GM19240 (cell line): ENCODE data around the gene ANXA5.

Experiments used
- DNase-seq: peaks from one replicate; pipeline ENCODE4 v3.0.0; 2011; ENCODE audit warnings: low spot score; ENCODE audit not compliant: insufficient read length

The ANXA5 gene

DNA sequence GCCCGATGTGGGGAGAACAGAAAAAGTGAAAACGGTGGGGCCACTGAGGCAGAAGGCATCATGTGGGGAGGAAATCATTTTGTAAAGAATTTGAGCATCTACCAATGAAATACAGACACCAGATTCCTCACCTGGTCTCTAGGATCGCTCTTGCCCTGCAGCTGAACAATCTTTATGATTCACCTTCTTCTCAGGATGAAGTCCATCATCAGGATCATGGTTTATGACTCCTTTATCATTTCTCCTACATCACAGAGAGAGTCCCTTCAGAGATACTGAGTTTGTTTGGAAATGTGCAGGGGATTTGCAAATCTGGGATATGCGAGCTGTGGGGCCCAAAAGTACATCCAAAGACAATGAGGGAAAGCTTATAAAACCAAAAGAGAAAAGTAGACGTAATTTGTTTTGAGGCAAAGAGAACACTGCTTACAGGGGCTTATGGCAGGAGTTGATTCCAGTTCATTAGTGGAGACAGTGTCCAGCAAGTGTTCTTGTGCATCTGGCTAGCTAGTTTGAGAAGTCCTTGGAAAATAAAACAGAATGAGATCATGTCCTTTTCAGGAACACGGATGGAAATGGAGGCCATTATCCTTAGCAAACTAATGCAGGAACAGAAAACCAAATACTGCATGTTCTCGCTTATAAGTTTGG lies 15.3 kb upstream of the ANXA5 start:
- no peak for DNase-seq

DNA sequence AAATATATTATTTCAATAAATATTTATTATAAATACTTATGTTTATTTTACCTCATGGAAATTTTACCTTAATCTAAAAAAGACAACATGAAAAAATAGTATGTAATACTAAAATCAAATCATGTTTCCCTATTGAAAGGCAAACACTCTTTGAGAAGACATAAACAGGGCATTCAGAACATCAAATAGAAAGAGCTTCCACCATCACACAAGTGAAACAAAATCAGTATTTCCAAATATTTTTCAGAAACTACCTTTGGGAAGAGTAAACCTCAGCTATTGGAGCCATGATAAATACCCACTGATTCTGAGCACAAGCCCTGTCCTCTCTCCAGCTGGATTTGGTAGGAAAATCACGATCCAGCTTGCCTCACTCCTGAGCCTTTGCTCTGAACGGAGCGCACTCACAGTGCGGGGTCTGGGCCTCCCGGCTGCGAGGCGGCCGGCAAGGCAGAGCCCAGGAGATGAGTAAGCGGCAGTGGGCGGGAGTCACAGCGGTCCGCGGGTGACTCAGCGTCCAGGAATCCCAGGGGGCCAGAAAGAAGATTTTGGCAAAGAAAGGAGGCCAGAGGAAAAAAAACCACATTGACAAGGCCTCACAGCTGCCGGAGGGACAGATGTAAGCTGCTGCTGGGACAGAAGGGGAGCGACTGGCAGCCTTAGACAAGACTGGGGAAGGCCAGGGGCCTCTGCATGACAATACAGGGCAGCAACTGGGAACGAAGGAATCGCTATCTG lies 14.7 kb upstream of the ANXA5 start:
- DNase-seq, result no peak

DNA sequence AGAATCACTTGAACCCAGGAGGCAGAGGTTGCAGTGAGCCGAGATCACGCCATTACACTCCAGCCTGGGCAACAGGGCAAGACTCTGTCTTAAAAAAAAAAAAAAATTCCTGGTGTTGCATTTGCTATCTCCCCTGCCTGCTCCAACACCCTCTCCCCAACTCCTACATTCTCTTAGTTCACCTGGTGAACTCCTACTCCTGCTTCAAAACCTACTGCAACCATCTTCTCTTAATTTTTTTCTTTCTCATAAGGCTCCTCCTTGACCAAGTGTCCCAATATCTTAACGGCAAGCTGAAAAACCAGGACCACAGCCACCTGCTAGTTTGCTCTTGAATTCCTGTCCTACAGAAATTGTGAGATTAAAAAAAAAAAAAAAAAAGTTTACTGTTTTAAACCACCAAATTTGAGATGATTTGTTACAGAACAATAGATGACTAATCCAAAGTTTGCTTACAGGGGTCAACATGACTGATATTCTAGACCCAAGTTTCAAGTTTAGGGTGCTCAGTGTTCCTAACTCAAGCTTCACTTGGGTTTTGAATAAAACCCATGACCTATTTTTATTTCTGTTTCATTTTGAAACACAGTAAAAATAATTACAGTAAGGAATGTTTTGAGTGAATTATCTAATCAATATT lies 13.1 kb upstream of the ANXA5 start:
- DNase-seq, result no peak

DNA sequence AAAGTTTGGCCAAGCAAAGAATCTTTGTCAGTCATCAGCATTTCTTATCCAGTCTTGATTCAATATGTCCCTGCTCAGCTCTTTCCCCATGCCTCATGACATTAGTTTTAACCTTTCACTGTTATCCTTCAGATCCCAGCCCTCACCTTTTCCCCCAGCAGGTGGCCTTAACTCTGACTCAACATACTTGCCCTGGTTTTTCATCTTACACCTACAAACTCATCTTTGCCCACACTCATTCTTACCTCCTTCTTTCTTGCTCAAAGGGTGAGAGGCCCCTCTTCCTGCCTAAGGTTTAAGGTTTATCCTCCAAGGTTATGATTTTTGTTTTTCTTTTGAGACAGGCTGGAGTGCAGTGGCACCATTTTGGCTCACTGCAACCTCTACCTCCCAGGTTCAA lies 10.6 kb upstream of the ANXA5 start:
- no peak for DNase-seq

DNA sequence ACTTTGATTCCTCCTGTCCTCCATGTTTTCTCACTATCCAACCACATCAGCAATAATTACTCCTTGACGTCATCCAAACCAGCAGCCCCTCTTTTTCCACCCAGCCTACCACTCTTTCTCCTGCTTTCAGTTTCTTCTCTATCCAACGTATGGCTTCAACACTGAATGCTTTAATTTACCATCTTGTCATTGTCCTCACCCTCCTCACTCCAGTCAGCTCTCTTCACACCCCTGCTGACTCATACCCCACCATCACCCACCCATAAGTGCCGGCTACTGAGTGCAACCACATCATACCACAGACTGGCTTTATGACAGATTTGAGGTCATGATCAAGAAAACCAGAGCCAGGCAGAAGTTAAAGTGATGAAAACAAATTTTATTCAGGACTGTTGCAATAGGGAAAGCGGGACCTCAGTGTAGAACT lies 9.8 kb upstream of the ANXA5 start:
- DNase-seq, result no peak

DNA sequence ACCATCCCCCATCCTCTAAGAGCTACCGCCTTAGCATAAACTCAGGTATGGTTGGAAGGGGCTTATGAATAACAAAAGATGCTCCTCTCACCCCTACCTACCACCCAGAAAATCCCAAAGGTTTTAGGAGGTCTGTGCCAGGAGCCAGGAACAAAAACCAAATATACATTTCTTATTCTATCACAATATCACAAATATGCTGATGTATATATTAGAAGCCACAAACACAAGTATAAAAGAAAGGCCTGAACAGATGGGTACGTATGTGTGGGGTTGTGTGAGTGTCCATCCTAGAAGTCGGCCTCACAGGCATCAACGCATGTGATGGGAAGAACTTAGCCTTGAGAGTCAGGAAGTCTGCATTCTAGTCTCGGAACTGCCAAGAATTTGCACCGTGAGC lies 8.7 kb upstream of the ANXA5 start:
- DNase-seq, result no peak

DNA sequence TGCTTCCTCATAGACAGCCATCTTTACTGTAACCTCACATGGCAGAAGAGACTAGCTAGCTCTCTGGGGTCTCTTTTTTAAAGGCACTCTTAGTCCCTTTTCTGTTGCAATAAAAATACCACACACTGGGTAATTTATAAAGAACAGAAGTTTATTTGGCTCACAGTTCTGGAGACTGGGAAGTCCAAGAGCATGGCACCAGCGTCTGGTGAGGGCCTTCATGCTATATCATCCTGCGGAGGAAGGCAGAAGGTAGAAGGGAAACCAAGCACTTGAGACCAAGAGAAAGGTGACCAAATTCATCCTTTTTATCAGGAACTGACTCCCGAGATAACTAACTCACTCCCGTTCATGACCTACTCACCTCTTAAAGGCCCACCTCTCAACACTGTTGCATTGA lies 5.4 kb upstream of the ANXA5 start:
- DNase-seq, result no peak

DNA sequence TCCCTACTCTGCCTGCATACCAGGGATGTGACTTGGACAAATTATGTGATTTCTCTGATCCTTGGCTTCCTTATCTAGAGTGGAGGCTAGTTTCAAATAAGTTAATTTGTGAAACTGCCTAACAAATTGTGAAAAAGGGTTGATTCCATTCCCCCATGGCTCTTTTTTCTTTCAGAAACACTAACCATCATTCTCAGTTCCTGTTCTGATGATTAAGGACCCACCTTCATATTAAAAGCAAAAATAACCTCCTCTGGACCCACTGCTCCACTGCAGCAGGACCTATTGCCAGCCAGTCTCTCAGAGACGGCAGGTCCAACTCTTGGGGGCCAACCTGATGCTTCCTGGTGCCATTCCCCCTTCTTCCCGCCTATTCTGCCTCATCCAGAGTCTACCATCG lies 4.5 kb upstream of the ANXA5 start:
- DNase-seq, result no peak

DNA sequence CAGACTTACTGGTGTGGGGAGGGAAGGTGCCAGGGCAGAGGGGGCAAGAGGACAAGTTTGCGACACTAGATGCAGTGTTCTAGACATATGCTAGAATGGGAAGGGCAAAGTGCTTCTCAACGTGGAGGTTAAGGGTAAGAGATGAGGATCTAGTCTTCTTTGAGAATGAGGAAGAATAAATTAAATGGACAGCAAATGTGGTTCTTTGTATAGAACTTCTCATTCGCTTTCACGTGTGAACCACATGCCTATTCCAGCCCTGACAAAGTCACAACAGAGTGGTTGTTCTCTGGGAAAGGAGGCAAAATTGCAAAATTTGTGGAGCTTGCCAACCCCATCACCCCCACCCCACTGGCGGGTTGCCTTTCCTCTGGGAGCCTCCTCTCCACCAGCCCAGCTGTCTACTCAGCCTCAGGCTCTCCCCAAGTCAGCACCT lies 1.5 kb upstream of the ANXA5 start:
- DNase-seq, result no peak

DNA sequence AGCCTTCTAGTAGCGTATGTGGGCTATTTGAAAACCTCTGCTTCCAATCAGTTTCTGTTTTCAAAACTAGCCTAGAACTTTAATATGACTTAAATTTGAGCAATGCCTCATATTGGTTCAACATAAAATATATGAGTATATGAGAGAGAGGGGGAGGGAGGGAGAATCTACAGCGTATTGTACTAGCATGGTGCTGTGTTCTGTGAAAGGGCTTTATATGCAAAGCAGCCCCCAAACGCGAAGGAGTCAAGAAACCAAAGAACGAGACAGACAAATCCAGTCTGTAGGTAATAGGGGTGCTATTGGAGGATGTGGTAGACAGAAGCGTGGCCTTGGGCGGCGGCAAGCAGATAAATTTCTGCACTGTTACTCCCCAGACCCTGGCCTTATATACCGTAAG lies 784 bp upstream of the ANXA5 start:
- no peak for DNase-seq

DNA sequence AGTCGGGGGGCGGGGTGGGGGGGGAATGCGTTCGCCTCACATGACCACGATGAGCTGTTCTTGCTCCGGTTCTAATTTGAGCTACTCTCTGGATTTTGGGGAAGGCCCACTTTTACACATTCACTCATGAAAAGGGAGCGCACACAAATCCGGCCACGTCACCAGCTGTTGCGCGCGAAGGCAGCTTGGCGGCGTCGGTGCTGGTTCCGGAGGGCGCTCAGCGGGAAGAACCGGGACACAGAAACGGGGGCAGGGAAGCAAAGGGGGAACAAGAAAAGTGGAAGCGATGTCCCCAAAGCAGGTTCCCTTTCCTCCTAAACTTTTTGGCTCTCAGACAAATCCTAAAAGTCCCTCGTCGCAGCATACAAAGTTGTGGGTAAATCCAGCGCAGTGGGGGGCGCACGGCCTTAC lies 605 bp downstream of the ANXA5 start:
- no peak for DNase-seq

DNA sequence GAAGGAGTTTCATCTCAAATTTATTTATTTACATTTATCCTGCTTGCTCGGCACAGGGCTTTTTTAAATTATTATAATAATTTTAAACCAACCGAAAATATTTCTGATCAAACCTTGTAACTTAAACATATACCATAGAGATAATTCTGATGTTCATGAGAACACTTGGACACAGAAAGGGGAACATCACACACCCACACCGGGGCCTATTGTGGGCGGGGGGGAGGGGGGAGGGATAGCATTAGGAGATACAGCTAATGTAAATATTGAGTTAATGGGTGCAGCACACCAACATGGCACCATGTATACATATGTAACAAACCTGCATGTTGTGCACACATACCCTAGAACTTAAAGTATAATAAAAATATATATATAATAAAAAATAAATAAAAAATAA lies 2.9 kb downstream of the ANXA5 start:
- no peak for DNase-seq

DNA sequence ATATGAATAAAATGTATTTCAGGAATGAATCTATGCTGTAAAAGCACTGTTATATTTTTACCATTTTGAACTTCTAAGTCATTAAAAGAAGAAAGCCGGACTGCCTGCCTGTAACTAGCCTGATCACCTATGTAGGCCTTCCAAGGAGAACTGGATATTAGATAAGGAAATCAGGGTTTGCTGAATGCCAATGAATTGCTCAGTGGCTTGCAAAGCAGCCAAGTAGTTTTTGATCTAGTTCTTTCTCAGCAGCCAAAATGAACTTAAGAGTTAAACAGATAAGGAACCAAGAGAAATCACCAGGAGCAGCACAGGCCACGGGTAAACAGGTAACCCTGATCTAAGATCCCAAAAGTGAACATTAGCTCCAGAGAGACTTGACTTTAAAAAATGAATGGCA lies 3.3 kb downstream of the ANXA5 start:
- no peak for DNase-seq

DNA sequence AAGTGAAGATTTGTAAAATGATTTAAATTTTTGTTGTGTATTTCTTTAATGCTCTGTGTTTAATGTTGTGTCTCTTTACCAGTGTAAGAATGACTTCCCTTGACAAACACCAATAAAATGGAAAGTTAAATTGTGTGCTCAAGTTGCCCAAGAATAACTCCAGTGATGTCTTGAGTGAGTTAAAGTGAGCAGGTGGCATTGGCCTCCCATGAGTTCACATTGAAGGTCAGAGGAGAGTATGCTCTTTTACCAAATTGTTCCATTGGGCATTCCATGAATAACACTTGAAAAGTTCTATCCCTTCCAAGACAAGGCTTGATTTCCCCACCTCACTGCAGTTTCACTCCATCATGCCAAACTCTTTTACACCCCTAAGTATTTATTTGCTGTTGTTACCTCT lies 4.5 kb downstream of the ANXA5 start:
- DNase-seq, result no peak

DNA sequence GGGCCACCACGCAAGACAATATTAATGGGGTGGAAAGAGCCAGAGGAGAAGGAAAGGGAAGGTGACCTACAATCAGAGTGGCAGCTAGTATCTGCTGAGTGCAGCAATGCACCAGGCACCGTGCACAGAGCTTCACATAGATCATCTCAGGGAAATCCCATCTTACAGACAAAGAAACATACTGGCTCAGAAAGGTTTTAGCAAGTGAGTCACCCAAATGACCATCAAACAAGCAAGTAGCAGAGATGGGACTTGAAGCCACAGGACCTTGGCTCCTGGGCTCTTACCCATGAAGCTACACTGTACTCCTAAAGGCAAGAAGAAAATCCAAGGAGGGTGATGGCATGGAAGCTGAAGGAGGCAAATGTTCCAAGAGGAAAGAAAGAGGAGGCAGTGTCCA lies 6.8 kb downstream of the ANXA5 start:
- no peak for DNase-seq

DNA sequence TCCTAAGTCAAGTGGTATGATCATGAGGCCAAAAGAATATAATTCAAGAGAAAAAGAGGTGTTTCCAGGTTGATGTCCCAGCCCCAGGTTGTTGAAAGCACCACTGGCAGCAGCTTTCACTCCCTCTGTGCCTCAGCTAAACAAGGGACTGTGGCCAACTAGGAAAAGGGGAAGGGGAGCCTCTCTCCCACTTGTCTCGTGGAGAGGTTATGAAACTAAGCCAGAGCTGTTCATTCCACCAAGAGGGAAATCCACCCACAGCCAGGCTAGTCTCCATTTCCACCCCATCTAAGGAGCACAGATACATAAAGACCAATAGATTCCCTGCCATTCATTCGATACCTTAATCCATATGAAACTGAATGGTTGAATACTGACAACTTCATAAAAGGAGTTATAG lies 8.1 kb downstream of the ANXA5 start:
- no peak for DNase-seq

DNA sequence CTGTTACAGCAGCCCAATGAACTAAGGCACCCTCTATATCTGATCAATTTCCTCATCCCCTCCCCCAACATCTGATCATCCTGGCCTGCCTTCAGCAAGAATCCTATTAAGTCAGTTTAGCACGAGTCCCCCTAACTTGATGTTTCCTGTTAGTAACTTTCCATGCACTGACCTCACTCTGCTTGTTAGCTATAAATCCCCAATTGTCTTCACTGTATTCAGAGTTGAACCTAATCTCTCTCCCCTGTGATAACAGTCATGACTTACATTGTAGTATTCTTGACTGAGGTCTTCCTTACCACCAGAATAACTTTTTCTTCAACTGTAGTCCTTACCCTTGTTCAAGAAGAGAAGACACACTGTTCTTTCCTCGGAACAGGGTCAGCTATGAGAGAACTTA lies 8.5 kb downstream of the ANXA5 start:
- DNase-seq, result no peak

DNA sequence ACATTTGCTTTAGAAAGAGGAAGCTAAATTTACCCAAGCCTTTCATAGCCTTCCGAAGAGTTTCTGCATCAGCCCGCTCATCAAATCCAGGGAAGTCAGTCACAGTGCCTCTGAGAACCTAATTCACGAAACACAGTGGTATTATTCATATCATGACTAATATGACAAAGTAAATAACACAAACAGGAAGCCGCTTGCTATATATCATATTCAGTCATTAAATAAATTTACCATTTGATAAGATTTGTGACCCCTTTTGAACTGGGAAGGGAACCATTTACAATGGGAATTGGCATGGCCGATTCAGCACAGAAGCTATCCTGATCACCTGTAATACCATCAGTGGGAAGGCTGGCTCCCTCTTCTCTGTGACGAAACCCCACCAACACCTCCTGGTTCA lies 10.5 kb downstream of the ANXA5 start:
- DNase-seq, result no peak

DNA sequence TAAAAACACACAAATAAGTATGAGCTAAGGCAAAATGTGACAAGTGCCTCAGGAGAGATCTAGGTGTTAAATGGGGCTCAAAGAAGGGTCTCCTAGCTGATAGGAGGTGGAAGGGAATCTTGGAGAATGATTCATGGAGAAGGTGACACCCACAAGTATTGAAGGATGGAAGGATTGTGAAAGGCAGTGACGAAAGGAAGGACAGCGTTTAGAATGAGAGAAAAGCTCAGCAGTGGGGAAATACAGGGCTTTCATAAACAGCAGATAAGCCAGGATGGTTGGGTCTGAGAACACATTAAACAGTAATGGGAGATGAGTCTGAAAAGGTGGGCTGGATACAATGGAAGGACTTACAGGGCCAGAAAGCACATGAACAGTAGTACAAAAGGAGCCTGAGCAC lies 11.5 kb downstream of the ANXA5 start:
- DNase-seq, result no peak

DNA sequence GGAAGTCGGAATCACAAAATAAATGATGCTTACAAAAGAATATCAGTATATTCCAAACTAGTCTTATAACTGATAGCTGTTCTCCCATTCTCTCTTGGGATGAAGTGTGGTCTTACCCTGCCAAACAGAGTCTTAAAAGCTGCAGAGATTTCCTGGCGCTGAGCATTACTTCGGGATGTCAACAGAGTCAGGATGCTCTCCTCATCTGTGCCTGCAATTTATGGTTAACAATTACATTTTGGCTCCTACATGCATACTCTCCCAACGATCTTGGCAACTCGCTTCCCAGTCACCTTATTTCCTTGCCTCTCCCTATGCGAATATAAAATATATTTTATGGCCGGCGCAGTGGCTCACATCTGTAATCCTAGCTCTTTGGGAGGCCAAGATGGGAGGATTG lies 12.2 kb downstream of the ANXA5 start:
- no peak for DNase-seq

DNA sequence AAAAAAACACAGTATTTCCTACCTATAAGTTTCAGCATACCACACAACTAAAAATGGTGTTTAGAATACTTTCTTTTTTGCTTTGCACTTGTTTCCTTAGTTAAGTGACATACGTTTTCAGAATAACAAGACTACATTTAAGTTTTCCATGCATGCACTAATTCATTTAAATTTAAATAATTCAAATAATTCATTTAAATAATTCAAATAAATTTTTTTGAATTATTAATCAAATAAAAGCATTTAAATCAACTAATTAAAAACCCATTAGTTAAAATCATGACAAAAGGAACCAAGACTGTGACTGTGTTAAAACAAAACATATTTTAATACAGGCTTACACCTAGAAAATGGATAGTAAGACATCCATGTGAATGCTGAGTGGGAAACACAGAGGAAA lies 12.8 kb downstream of the ANXA5 start:
- no peak for DNase-seq

DNA sequence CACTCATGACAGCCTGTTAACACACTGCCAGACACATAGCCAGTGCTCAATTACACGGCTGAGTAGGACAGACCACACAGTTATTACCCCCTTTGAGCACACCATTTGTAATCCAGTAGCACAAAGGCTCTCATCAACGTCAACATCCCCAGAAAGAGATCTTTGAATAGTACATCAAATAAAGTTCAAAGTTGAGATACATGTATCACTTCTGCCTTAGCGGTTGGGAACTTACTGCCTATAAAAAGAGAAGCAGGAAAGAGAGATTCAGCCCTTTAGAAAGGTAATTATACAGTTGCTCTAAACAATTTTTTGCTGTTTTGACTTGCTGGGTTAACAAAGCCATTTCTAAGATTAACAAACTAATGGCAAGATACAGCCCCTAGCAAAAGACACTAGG lies 16.2 kb downstream of the ANXA5 start:
- DNase-seq, result no peak

DNA sequence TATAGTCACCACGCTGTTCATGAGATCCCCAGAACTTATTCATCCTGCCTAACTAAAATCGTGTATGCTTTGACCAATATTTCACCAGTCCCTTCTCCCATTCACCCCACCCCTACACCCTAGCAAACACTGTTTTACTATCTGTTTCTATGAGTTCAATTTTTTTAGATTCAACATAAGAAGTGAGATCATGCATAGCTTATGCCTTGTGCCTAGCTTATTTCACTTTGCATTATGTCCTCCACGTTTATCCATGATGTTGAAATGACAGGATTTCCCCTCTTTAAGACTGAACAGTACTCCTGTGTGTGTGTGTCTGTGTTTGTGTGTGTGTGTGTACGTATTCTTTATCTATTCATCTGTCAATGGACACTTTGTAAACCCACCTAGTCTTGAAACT lies 16.8 kb downstream of the ANXA5 start:
- DNase-seq, result no peak
